HG03469 (cell line): ENCODE results near the gene NEK9.

Source experiments
- ATAC-seq: cut with Tn5 transposase; IDR thresholded peaks from one replicate; pipeline ENCODE4 v1.9.1; 2021; ENCODE audit warnings: mild to moderate bottlenecking, moderate library complexity, moderate number of reproducible peaks; ENCODE audit not compliant: unreplicated experiment

The NEK9 gene

GRCh38 chr14:75044322-75044721 is 82.5 kb downstream of the NEK9 start:
- no peak for ATAC-seq

GRCh38 chr14:75042035-75042434 is 84.8 kb downstream of the NEK9 start:
- ATAC-seq: no peak

DNA sequence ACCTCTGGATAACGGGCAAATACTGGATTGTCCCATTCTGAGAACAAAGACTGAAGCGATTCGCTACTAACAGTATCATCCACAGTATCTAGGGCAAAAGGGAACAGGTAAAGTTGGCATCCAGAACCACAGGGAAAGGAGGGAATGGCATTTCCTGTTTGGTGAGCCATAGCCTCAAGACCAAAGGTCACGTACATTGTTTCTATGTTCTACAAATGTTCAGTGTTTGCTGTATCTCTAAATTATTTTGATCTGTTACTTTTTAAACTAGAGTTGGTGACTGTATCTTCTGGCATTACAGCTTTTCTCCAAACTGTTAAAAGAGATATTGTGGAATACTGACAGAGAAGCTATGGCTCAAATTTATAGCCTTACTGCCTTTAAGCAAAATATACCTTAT is 85.2 kb downstream of the NEK9 start:
- ATAC-seq: no peak

- ATAC-seq: no peak
Measured at GRCh38 chr14:75040959-75041358, 85.9 kb downstream of the NEK9 start.

DNA sequence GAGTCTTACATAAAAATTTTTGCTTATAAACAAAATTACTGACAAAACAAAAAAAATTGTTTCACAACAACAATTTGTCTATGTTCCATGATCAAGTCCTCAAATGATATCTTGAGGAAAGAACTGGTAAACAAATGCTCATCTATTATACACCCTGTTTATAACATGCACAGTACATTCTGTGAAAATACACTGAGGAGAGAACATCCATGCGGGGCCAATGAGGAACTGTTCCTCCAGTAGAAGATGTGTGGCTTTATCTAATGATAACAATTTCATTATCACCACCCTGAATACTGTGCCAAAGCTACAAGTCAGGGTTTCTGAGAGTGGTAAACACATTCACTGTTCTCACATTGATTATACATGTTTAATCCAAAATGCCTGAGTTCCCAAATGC is 86.3 kb downstream of the NEK9 start:
- no peak for ATAC-seq

DNA sequence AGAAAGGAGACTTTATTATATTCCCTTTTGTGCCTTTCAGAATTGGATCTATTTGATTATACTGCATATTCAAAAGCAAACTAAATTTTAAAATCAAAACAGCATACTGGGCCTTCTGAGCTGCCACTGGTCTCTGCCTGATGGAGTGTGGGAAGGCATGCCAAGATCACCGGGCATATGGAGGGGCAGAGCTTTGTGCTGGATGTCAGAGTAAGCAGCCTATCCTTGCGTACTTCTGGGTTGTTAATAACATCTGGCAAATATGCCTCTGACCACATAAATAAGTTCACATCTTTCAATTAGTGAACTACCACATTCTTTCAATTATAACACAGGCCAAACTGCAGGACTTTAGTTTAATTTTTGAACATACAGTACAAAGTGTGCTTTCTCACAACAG is 93.9 kb downstream of the NEK9 start:
- ATAC-seq: no peak

DNA sequence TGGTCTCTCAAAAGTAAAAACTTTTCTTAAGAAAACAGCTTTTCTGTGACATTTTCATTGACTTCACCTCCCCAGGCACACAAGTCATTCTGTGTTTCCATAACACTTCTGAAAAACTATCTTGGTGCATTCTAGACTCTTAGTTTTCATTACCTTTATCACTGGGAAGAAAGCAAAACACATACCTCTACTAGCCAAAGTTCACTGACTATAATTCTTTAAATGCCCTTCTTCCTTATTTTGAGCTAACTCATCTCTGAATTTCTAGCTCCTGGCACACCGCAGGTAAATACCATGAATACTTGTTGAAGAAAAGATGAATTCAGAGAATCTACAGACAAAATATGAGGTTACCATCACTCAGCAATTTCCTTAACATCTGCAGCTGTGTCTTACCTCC is 96.7 kb downstream of the NEK9 start:
- ATAC-seq: no peak
